Measurements from ENCODE around the gene GDAP2. TPM values are rescaled to one million over a fixed set of nuclear protein-coding genes. Genes with fewer than 3 reads are reported as not detected.

Gene GDAP2
- total and polyA plus RNA-seq, 2 donors (not counting 3 experiments of a cell fraction or from before 2014, with no cell fraction given) = 4.5 to 21.5 TPM

- Histone ChIP-seq H3K9me1 (replicated peaks; ENCODE audit: control insufficient read depth, extremely low read depth, insufficient read depth, low read length) (no peaks in the 10 kb centered on the region), H2AFZ (ENCODE audit: low read depth, low read length) (no peak overlapping the region), H3K27ac (ENCODE audit: insufficient read depth, low read depth, low read length) (no peak overlapping the region), H4K20me1 (replicated peaks; ENCODE audit: control insufficient read depth, extremely low read depth, insufficient read depth, low read length) (no peaks in the 10 kb centered on the region), H3K79me2 (ENCODE audit: control insufficient read depth, insufficient read depth, low read length) (no peaks in the 10 kb centered on the region), H3K4me3 (replicated peaks in 1 of 3; ENCODE audit: insufficient read depth in 1 of 3, low read depth in 1 of 3, low read length in 3 of 3) (no peak overlapping the region), H3K4me1 (ENCODE audit: control insufficient read depth, extremely low read depth, insufficient read depth, low read length) (no peaks in the 10 kb centered on the region), H3K4me2 (ENCODE audit: insufficient read depth, low read length) (no peak overlapping the region), H3K9me3 (replicated peaks; ENCODE audit: control insufficient read depth, insufficient read depth, low read length) (no peaks in the 10 kb centered on the region), H3K36me3 (ENCODE audit: control insufficient read depth in 2 of 2, extremely low read depth in 1 of 2, insufficient read depth in 2 of 2, low read length in 2 of 2) (no peaks in the 10 kb centered on the region), H3K27me3 (ENCODE audit: control insufficient read depth in 2 of 2, insufficient read depth in 2 of 2, low read length in 2 of 2) (no peaks in the 10 kb centered on the region), H3K9ac (replicated peaks; ENCODE audit: extremely low read depth, insufficient read depth, low read length) (no peak overlapping the region)
- DNase-seq (ENCODE audit: low read depth, low spot score) (no peak), FAIRE-seq (no peak)
- ChIA-PET POLR2A (no interaction called here), CTCF (no interaction called here)
- dilution Hi-C loops (cut with MboI; ENCODE audit: extremely low pct_ligation_motif_present, low sequenced_read_pairs) (no loop called here), intact Hi-C loops (cut with micrococcal nuclease) (loop anchor here (10.0 kb wide), 1 partner anchor 826 kb away; the partner anchor contains the start of gene TTF2)
- TF ChIP-seq GATA2 (IDR thresholded peaks at IDR 0.05; ENCODE audit: insufficient read depth, insufficient read length, low read depth, low read length) = no peak
- TF ChIP-seq MYC (IDR thresholded peaks at IDR 0.05; ENCODE audit: low read depth, low read length) = no peak
- no peak for TF ChIP-seq POLR2AphosphoS5 (IDR thresholded peaks at IDR 0.05; ENCODE audit: insufficient read depth, low read depth, low read length)
- TF ChIP-seq MAX (IDR thresholded peaks at IDR 0.05; ENCODE audit: insufficient read depth, insufficient read length) = no peak
- TF ChIP-seq JUN (IDR thresholded peaks at IDR 0.05; ENCODE audit: borderline replicate concordance, insufficient read depth, insufficient read length, low read depth) = no peak
- TF ChIP-seq POLR2A (IDR thresholded peaks at IDR 0.05; ENCODE audit: low read depth, low read length) = no peak
- no peak for TF ChIP-seq EZH2 (IDR thresholded peaks at IDR 0.05; ENCODE audit: borderline replicate concordance, low read depth, low read length, severe bottlenecking)
- TF ChIP-seq FOS (IDR thresholded peaks at IDR 0.05; ENCODE audit: borderline replicate concordance, insufficient read depth, low read length) = no peak
- no peak for TF ChIP-seq CTCF (IDR thresholded peaks at IDR 0.05; ENCODE audit: extremely low read depth in 1 of 2, insufficient read depth in 1 of 2, low read depth in 1 of 2, low read length in 2 of 2)
- BruUV-seq (replicated peaks) = no TSS peak
Observed at GRCh38 chr1:117890452-117890851, 39.0 kb downstream of the GDAP2 start.

Data from endothelial cell of umbilical vein (primary cell).